Measurements from ENCODE around the gene CISTR.

Gene CISTR

GRCh38 chr12:53712059-53712643 is 39.6 kb downstream of the CISTR start:
- H3K4me3 ChIP-seq (ENCODE audit: low read depth, low read length, poor library complexity, severe bottlenecking): no peak overlapping the region
- no peak overlapping the region for H3K9ac ChIP-seq (ENCODE audit: low read length)
- no peak overlapping the region for H3K27ac ChIP-seq (ENCODE audit: low read depth, low read length, poor library complexity, severe bottlenecking)
- H3K79me2 ChIP-seq (ENCODE audit: insufficient read depth, low read length): no peaks in the 10 kb centered on the region
- no peaks in the 10 kb centered on the region for H3K4me1 ChIP-seq (ENCODE audit: insufficient read depth, low read length, severe bottlenecking)
- H4K20me1 ChIP-seq (ENCODE audit: insufficient read depth, low read length): no peaks in the 10 kb centered on the region
- H3K27me3 ChIP-seq (ENCODE audit: insufficient read depth, low read length): no peaks in the 10 kb centered on the region
- H3F3A ChIP-seq (ENCODE audit: insufficient read depth, low read length): no peaks in the 10 kb centered on the region
- H3K36me3 ChIP-seq (ENCODE audit: insufficient read depth, low read length): no peaks in the 10 kb centered on the region
- H3K4me2 ChIP-seq (ENCODE audit: low read length): no peak overlapping the region
- no peak overlapping the region for H2AFZ ChIP-seq (ENCODE audit: low read length)
- H3K9me3 ChIP-seq (ENCODE audit: low read length): no peaks in the 10 kb centered on the region
- TF ChIP-seq EZH2 (IDR thresholded peaks at IDR 0.05; ENCODE audit: borderline replicate concordance, low read length): no peak
- TF ChIP-seq, protein P1, sequence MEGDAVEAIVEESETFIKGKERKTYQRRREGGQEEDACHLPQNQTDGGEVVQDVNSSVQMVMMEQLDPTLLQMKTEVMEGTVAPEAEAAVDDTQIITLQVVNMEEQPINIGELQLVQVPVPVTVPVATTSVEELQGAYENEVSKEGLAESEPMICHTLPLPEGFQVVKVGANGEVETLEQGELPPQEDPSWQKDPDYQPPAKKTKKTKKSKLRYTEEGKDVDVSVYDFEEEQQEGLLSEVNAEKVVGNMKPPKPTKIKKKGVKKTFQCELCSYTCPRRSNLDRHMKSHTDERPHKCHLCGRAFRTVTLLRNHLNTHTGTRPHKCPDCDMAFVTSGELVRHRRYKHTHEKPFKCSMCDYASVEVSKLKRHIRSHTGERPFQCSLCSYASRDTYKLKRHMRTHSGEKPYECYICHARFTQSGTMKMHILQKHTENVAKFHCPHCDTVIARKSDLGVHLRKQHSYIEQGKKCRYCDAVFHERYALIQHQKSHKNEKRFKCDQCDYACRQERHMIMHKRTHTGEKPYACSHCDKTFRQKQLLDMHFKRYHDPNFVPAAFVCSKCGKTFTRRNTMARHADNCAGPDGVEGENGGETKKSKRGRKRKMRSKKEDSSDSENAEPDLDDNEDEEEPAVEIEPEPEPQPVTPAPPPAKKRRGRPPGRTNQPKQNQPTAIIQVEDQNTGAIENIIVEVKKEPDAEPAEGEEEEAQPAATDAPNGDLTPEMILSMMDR (IDR thresholded peaks at IDR 0.05; ENCODE audit: low read length): no peak
- H3K9me2 ChIP-seq (ENCODE audit: low read depth, low read length): no peaks in the 10 kb centered on the region

GRCh38 chr12:53710091-53710490 is 41.7 kb downstream of the CISTR start:
- Histone ChIP-seq H3K4me1 (ENCODE audit: insufficient read depth, low read length, severe bottlenecking) (no peaks in the 10 kb centered on the region), H3K36me3 (ENCODE audit: insufficient read depth, low read length) (no peaks in the 10 kb centered on the region), H3K9me3 (ENCODE audit: low read length) (no peaks in the 10 kb centered on the region), H3K9ac (ENCODE audit: low read length) (no peak overlapping the region), H3K9me2 (ENCODE audit: low read depth, low read length) (no peaks in the 10 kb centered on the region), H3F3A (ENCODE audit: insufficient read depth, low read length) (no peaks in the 10 kb centered on the region), H4K20me1 (ENCODE audit: insufficient read depth, low read length) (no peaks in the 10 kb centered on the region), H3K27me3 (ENCODE audit: insufficient read depth, low read length) (no peaks in the 10 kb centered on the region), H3K4me2 (ENCODE audit: low read length) (no peak overlapping the region), H3K79me2 (ENCODE audit: insufficient read depth, low read length) (no peaks in the 10 kb centered on the region), H3K4me3 (ENCODE audit: low read depth, low read length, poor library complexity, severe bottlenecking) (no peak overlapping the region), H2AFZ (ENCODE audit: low read length) (no peak overlapping the region), H3K27ac (ENCODE audit: low read depth, low read length, poor library complexity, severe bottlenecking) (no peak overlapping the region)
- TF ChIP-seq EZH2 (IDR thresholded peaks at IDR 0.05; ENCODE audit: borderline replicate concordance, low read length): no peak
- TF ChIP-seq, protein P1 (IDR thresholded peaks at IDR 0.05; ENCODE audit: low read length): no peak

DNA sequence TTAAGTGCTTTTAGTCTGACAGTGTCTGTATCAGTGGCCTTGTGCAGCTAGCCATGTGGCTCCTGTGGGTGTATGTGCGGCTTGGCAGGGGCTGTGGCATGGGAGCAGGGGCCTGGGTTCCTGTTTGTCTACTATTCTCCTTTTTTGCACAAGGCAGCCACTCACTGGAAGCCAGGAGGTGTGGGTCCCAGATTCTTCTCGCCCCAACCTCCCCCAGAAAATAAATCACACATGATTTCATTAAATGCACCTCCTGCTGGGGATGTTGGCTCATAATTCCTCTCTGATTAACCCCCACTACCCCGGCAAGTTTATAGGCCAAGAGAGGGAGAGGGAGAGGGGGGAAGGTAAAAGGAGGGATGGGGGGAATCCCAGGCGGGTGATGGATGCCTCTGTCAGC is 42.1 kb downstream of the CISTR start:
- Histone ChIP-seq H3K36me3 (ENCODE audit: insufficient read depth, low read length) (no peaks in the 10 kb centered on the region), H3K27ac (ENCODE audit: low read depth, low read length, poor library complexity, severe bottlenecking) (no peak overlapping the region), H3K4me1 (ENCODE audit: insufficient read depth, low read length, severe bottlenecking) (no peaks in the 10 kb centered on the region), H3K9ac (ENCODE audit: low read length) (no peak overlapping the region), H3K9me3 (ENCODE audit: low read length) (no peaks in the 10 kb centered on the region), H3K4me2 (ENCODE audit: low read length) (no peak overlapping the region), H2AFZ (ENCODE audit: low read length) (no peak overlapping the region), H3K79me2 (ENCODE audit: insufficient read depth, low read length) (no peaks in the 10 kb centered on the region), H3F3A (ENCODE audit: insufficient read depth, low read length) (no peaks in the 10 kb centered on the region), H3K27me3 (ENCODE audit: insufficient read depth, low read length) (no peaks in the 10 kb centered on the region), H4K20me1 (ENCODE audit: insufficient read depth, low read length) (no peaks in the 10 kb centered on the region), H3K4me3 (ENCODE audit: low read depth, low read length, poor library complexity, severe bottlenecking) (no peak overlapping the region), H3K9me2 (ENCODE audit: low read depth, low read length) (no peaks in the 10 kb centered on the region)
- TF ChIP-seq, protein P1 (IDR thresholded peaks at IDR 0.05; ENCODE audit: low read length): no peak
- no peak for TF ChIP-seq EZH2 (IDR thresholded peaks at IDR 0.05; ENCODE audit: borderline replicate concordance, low read length)
